Gastrocnemius medialis (tissue), 4 donors: Measurements from ENCODE around the gene SNX18.

Experiments
- CTCF ChIP-seq, 5 experiments: fragments of 450-650 bp in 3 of 5; fragments of 200-600 bp in 2 of 5; sonication (generic) in 2 of 5; IDR thresholded peaks in 4 of 5; conservative IDR thresholded peaks in 1 of 5; 1 replicate in 4 of 5; 2 replicates in 1 of 5; pipeline ENCODE4 v1.5.1; 2016 to 2019; ENCODE audit warnings: antibody characterized with exemption in 5 of 5, mild to moderate bottlenecking in 3 of 5, moderate library complexity in 3 of 5
- POLR2A ChIP-seq, 2 donors: fragments of 450-650 bp; IDR thresholded peaks; one replicate each; pipeline ENCODE4 v1.6.1; 2017; ENCODE audit warnings: antibody characterized with exemption in 2 of 2, mild to moderate bottlenecking in 2 of 2, moderate library complexity in 2 of 2

- TF ChIP-seq CTCF (IDR thresholded peaks at IDR 0.05 in 4 of 5, conservative IDR thresholded peaks at IDR 0.05 in 1 of 5) (no peak), POLR2A (IDR thresholded peaks at IDR 0.05) (no peak)
Observed at GRCh38 chr5:54541823-54542783, 24.5 kb downstream of the SNX18 start.
